Ovary (tissue), 3 donors: ENCODE measurements around the gene EIF3L.

ENCODE experiments used
- CTCF ChIP-seq, 3 donors: fragments of 450-650 bp in 2 of 3; fragments of 200-600 bp in 1 of 3; IDR thresholded peaks; one replicate each; pipeline versions ENCODE4 v1.5.1 to v1.8.0; 2016 to 2022; ENCODE audit warnings: antibody characterized with exemption in 3 of 3, mild to moderate bottlenecking in 1 of 3
- EP300 ChIP-seq: sonication (generic); formaldehyde crosslinking; IDR thresholded peaks from one replicate; pipeline ENCODE4 v1.6.1; 2017; ENCODE audit warnings: antibody characterized with exemption
- POLR2A ChIP-seq: fragments of 450-650 bp; IDR thresholded peaks from one replicate; pipeline ENCODE4 v1.6.1; 2017; ENCODE audit warnings: antibody characterized with exemption, mild to moderate bottlenecking, moderate library complexity
- donor health status: DM: no; HTN: no; CAD: no.

- TF ChIP-seq POLR2A (no peak), CTCF (IDR thresholded peaks at IDR 0.05) (no peak), EP300 (no peak)
Measured at GRCh38 chr22:37830093-37830842, 19.0 kb upstream of the EIF3L start.
